WTC11 (cell line): ENCODE data around the gene MFAP1.

Source experiments
- CBFB ChIP-seq: sonication (generic); formaldehyde crosslinking; IDR thresholded peaks from 2 replicates; pipeline ENCODE4 v1.8.1; 2022; ENCODE audit warnings: mild to moderate bottlenecking, low read depth, missing genetic modification reagents
- ESRRA ChIP-seq: sonication (generic); formaldehyde crosslinking; IDR thresholded peaks from 2 replicates; pipeline ENCODE4 v1.8.1; 2022; ENCODE audit warnings: mild to moderate bottlenecking, missing genetic modification reagents, borderline replicate concordance
- JAZF1 ChIP-seq: fragments of 250-450 bp; sonication (Bioruptor Pico); IDR thresholded peaks from 2 replicates; pipeline ENCODE4 v1.9.0; 2021; ENCODE audit warnings: moderate library complexity, mild to moderate bottlenecking, inconsistent platforms
- MXD4 ChIP-seq: fragments of 250-450 bp; sonication (Bioruptor Pico); IDR thresholded peaks from 2 replicates; pipeline ENCODE4 v1.8.0; 2021; ENCODE audit warnings: mild to moderate bottlenecking, moderate library complexity, borderline replicate concordance
- TCF7 ChIP-seq: sonication (generic); formaldehyde crosslinking; IDR thresholded peaks from 2 replicates; pipeline ENCODE4 v1.8.0; 2022; ENCODE audit warnings: mild to moderate bottlenecking, low read depth, missing genetic modification reagents, moderate library complexity
- ZNF138 ChIP-seq: sonication (generic); formaldehyde crosslinking; conservative IDR thresholded peaks from 2 replicates; pipeline ENCODE4 v1.8.1; 2022; ENCODE audit warnings: mild to moderate bottlenecking, moderate library complexity, missing genetic modification reagents
- TF ChIP-seq, protein P1 (sequence below): sonication (generic); formaldehyde crosslinking; IDR thresholded peaks from 2 replicates; pipeline ENCODE4 v1.8.0; 2022; ENCODE audit warnings: mild to moderate bottlenecking, missing genetic modification reagents
- TF ChIP-seq, protein P2 (sequence below): sonication (generic); formaldehyde crosslinking; IDR thresholded peaks from 2 replicates; pipeline ENCODE4 v1.8.1; 2022; ENCODE audit warnings: low read depth, missing genetic modification reagents, borderline replicate concordance
- TF ChIP-seq, protein P3 (sequence below): fragments of 200-600 bp; IDR thresholded peaks from 2 replicates; pipeline ENCODE4 v1.8.0; 2022; ENCODE audit warnings: antibody characterized with exemption
- TF ChIP-seq, protein P4 (sequence below): sonication (generic); formaldehyde crosslinking; IDR thresholded peaks from 2 replicates; pipeline ENCODE4 v1.8.1; 2022; ENCODE audit warnings: mild to moderate bottlenecking, missing genetic modification reagents, moderate library complexity, borderline replicate concordance
- TF ChIP-seq, protein P5 (sequence below): sonication (generic); formaldehyde crosslinking; IDR thresholded peaks from 2 replicates; pipeline ENCODE4 v1.8.1; 2022; ENCODE audit warnings: mild to moderate bottlenecking, moderate library complexity, missing genetic modification reagents

DNA sequence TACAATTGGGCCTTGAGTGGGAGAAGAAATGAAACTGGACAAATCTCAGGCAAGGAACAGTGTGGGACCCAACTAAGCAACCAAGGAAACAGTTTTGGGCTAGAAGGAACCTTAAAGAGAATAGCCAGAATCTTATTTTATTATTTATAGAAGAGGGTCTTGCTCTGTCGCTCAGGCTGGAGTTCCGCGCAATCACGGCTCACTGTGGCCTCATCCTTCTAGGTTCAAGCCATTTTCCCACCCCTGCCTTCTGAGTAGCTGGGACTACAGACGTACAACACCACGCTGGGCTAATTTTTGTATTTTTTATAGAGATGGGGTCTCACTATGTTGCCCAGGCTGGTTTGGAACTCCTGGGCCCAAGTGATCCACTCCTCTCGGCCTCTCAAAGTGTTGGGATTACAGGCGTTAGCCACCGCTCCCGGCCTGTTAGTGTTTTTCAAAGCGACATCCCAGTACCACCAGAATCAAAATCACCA lies 1.6 kb upstream of the MFAP1 start:
- no peak for TF ChIP-seq CBFB (CRISPR knock-in tag)
- TF ChIP-seq ZNF138, result no peak
- no peak for TF ChIP-seq MXD4
- TF ChIP-seq, protein P1, sequence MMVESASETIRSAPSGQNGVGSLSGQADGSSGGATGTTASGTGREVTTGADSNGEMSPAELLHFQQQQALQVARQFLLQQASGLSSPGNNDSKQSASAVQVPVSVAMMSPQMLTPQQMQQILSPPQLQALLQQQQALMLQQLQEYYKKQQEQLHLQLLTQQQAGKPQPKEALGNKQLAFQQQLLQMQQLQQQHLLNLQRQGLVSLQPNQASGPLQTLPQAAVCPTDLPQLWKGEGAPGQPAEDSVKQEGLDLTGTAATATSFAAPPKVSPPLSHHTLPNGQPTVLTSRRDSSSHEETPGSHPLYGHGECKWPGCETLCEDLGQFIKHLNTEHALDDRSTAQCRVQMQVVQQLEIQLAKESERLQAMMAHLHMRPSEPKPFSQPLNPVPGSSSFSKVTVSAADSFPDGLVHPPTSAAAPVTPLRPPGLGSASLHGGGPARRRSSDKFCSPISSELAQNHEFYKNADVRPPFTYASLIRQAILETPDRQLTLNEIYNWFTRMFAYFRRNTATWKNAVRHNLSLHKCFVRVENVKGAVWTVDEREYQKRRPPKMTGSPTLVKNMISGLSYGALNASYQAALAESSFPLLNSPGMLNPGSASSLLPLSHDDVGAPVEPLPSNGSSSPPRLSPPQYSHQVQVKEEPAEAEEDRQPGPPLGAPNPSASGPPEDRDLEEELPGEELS (CRISPR knock-in tag), result no peak
- TF ChIP-seq, protein P2, sequence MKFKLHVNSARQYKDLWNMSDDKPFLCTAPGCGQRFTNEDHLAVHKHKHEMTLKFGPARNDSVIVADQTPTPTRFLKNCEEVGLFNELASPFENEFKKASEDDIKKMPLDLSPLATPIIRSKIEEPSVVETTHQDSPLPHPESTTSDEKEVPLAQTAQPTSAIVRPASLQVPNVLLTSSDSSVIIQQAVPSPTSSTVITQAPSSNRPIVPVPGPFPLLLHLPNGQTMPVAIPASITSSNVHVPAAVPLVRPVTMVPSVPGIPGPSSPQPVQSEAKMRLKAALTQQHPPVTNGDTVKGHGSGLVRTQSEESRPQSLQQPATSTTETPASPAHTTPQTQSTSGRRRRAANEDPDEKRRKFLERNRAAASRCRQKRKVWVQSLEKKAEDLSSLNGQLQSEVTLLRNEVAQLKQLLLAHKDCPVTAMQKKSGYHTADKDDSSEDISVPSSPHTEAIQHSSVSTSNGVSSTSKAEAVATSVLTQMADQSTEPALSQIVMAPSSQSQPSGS (CRISPR knock-in tag), result no peak
- TF ChIP-seq, protein P3, sequence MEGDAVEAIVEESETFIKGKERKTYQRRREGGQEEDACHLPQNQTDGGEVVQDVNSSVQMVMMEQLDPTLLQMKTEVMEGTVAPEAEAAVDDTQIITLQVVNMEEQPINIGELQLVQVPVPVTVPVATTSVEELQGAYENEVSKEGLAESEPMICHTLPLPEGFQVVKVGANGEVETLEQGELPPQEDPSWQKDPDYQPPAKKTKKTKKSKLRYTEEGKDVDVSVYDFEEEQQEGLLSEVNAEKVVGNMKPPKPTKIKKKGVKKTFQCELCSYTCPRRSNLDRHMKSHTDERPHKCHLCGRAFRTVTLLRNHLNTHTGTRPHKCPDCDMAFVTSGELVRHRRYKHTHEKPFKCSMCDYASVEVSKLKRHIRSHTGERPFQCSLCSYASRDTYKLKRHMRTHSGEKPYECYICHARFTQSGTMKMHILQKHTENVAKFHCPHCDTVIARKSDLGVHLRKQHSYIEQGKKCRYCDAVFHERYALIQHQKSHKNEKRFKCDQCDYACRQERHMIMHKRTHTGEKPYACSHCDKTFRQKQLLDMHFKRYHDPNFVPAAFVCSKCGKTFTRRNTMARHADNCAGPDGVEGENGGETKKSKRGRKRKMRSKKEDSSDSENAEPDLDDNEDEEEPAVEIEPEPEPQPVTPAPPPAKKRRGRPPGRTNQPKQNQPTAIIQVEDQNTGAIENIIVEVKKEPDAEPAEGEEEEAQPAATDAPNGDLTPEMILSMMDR, result no peak
- no peak for TF ChIP-seq JAZF1 (CRISPR knock-in tag)
- TF ChIP-seq ESRRA (CRISPR knock-in tag), result no peak
- TF ChIP-seq, protein P4, sequence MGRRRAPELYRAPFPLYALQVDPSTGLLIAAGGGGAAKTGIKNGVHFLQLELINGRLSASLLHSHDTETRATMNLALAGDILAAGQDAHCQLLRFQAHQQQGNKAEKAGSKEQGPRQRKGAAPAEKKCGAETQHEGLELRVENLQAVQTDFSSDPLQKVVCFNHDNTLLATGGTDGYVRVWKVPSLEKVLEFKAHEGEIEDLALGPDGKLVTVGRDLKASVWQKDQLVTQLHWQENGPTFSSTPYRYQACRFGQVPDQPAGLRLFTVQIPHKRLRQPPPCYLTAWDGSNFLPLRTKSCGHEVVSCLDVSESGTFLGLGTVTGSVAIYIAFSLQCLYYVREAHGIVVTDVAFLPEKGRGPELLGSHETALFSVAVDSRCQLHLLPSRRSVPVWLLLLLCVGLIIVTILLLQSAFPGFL (CRISPR knock-in tag), result no peak
- TF ChIP-seq, protein P5, sequence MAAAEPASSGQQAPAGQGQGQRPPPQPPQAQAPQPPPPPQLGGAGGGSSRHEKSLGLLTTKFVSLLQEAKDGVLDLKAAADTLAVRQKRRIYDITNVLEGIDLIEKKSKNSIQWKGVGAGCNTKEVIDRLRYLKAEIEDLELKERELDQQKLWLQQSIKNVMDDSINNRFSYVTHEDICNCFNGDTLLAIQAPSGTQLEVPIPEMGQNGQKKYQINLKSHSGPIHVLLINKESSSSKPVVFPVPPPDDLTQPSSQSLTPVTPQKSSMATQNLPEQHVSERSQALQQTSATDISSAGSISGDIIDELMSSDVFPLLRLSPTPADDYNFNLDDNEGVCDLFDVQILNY, result no peak
- TF ChIP-seq TCF7 (CRISPR knock-in tag), result no peak
